A673 (cell line): Measurements from ENCODE around the gene ALKBH7.

Experiments used
- CTCF ChIP-seq: fragments of 300-800, 200-600 bp; sonication (generic); conservative IDR thresholded peaks from 2 replicates; pipeline ENCODE4 v1.5.1; 2017; ENCODE audit warnings: low read depth, mild to moderate bottlenecking, antibody characterized with exemption, low read length, moderate library complexity, mixed read lengths
- EZH2 ChIP-seq: fragments of 200-600 bp; sonication (generic); IDR thresholded peaks from 2 replicates; pipeline ENCODE4 v1.6.1; 2017; ENCODE audit warnings: borderline replicate concordance, low read depth, mild to moderate bottlenecking, mixed read lengths, antibody characterized with exemption, low read length; ENCODE audit not compliant: poor library complexity, severe bottlenecking

- no peak for TF ChIP-seq CTCF
- TF ChIP-seq EZH2, result no peak
Measured at GRCh38 chr19:6324757-6325156, 47.8 kb upstream of the ALKBH7 start.
